GM23338 (cell line): Measurements from ENCODE around the gene INTS13.

Source experiments
- CREB1 ChIP-seq: fragments of 250-450 bp; sonication (Bioruptor Pico); IDR thresholded peaks from 2 replicates; pipeline ENCODE4 v1.5.0; 2020; ENCODE audit warnings: low read depth, mild to moderate bottlenecking, moderate library complexity
- EZH2 ChIP-seq: fragments of 200-600 bp; sonication (generic); IDR thresholded peaks from one replicate; pipeline ENCODE4 v1.8.0; 2017; ENCODE audit warnings: antibody characterized with exemption, mild to moderate bottlenecking, low read depth; ENCODE audit not compliant: unreplicated experiment
- EZH2phosphoT487 ChIP-seq: fragments of 200-600 bp; sonication (generic); IDR thresholded peaks from one replicate; pipeline ENCODE4 v1.8.1; 2018; ENCODE audit warnings: antibody characterized with exemption; ENCODE audit not compliant: unreplicated experiment
- JUNB ChIP-seq: IDR thresholded peaks from one replicate; pipeline ENCODE4 v1.6.1; 2016; ENCODE audit warnings: antibody characterized with exemption; ENCODE audit not compliant: unreplicated experiment
- NANOG ChIP-seq: IDR thresholded peaks from 2 replicates; pipeline ENCODE4 v1.6.1; 2016; ENCODE audit warnings: antibody characterized with exemption, borderline replicate concordance
- POLR2AphosphoS5 ChIP-seq: IDR thresholded peaks from 2 replicates; pipeline ENCODE4 v1.6.1; 2016; ENCODE audit warnings: antibody characterized with exemption, low read depth
- STAT1 ChIP-seq: IDR thresholded peaks from one replicate; pipeline ENCODE4 v1.6.1; 2016; ENCODE audit warnings: antibody characterized with exemption; ENCODE audit not compliant: unreplicated experiment
- TF ChIP-seq, protein P1 (sequence below), 2 experiments: fragments of 200-600 bp in 1 of 2; sonication (generic) in 1 of 2; conservative IDR thresholded peaks; 2 replicates each; pipeline versions ENCODE4 v1.5.1 to v1.6.1; 2016 to 2017; ENCODE audit warnings: antibody characterized with exemption in 2 of 2, low read depth in 2 of 2, mild to moderate bottlenecking in 2 of 2, moderate library complexity in 1 of 2
- TF ChIP-seq, protein P2 (sequence below): IDR thresholded peaks from one replicate; pipeline ENCODE4 v1.6.1; 2018; ENCODE audit warnings: antibody characterized with exemption; ENCODE audit not compliant: unreplicated experiment

DNA sequence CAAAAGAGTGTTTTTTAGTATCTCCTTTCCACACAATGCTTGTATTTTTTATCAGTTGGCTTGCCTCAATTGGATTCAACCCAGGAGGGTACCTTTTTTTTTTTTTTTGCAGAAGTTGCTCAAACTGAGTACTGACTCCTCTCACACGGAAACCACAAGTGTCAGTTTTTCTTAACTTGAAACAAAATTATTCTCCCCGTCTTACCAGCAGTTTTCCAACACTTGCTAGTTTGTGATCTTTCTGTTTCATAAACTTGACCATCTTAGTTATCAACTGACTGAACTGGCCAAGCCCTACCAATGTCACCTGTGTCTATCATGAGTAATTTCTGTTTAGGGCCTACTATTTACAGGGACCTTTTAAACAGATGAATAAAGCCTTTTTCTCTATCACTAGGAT is 70.7 kb downstream of the INTS13 start:
- TF ChIP-seq, protein P1, sequence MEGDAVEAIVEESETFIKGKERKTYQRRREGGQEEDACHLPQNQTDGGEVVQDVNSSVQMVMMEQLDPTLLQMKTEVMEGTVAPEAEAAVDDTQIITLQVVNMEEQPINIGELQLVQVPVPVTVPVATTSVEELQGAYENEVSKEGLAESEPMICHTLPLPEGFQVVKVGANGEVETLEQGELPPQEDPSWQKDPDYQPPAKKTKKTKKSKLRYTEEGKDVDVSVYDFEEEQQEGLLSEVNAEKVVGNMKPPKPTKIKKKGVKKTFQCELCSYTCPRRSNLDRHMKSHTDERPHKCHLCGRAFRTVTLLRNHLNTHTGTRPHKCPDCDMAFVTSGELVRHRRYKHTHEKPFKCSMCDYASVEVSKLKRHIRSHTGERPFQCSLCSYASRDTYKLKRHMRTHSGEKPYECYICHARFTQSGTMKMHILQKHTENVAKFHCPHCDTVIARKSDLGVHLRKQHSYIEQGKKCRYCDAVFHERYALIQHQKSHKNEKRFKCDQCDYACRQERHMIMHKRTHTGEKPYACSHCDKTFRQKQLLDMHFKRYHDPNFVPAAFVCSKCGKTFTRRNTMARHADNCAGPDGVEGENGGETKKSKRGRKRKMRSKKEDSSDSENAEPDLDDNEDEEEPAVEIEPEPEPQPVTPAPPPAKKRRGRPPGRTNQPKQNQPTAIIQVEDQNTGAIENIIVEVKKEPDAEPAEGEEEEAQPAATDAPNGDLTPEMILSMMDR (conservative IDR thresholded peaks at IDR 0.05; ENCODE audit: low read depth in 2 of 2) = no peak
- TF ChIP-seq, protein P2, sequence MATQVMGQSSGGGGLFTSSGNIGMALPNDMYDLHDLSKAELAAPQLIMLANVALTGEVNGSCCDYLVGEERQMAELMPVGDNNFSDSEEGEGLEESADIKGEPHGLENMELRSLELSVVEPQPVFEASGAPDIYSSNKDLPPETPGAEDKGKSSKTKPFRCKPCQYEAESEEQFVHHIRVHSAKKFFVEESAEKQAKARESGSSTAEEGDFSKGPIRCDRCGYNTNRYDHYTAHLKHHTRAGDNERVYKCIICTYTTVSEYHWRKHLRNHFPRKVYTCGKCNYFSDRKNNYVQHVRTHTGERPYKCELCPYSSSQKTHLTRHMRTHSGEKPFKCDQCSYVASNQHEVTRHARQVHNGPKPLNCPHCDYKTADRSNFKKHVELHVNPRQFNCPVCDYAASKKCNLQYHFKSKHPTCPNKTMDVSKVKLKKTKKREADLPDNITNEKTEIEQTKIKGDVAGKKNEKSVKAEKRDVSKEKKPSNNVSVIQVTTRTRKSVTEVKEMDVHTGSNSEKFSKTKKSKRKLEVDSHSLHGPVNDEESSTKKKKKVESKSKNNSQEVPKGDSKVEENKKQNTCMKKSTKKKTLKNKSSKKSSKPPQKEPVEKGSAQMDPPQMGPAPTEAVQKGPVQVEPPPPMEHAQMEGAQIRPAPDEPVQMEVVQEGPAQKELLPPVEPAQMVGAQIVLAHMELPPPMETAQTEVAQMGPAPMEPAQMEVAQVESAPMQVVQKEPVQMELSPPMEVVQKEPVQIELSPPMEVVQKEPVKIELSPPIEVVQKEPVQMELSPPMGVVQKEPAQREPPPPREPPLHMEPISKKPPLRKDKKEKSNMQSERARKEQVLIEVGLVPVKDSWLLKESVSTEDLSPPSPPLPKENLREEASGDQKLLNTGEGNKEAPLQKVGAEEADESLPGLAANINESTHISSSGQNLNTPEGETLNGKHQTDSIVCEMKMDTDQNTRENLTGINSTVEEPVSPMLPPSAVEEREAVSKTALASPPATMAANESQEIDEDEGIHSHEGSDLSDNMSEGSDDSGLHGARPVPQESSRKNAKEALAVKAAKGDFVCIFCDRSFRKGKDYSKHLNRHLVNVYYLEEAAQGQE = no peak
- TF ChIP-seq CREB1 (CRISPR knock-in tag) = no peak
- TF ChIP-seq NANOG = no peak
- no peak for TF ChIP-seq EZH2
- no peak for TF ChIP-seq JUNB
- TF ChIP-seq STAT1 = no peak
- no peak for TF ChIP-seq POLR2AphosphoS5
- no peak for TF ChIP-seq EZH2phosphoT487
